22Rv1 (cell line): Measurements from ENCODE around the gene IL1RAPL2.

ENCODE experiments used
- ZFX ChIP-seq: fragments of 450-650 bp; IDR thresholded peaks from 2 replicates; pipeline ENCODE4 v1.6.1; 2017; ENCODE audit warnings: antibody characterized with exemption, borderline replicate concordance
- TF ChIP-seq, protein P1 (sequence below): fragments of 450-650 bp; IDR thresholded peaks from 2 replicates; pipeline ENCODE4 v1.5.1; 2017; ENCODE audit warnings: mild to moderate bottlenecking

DNA sequence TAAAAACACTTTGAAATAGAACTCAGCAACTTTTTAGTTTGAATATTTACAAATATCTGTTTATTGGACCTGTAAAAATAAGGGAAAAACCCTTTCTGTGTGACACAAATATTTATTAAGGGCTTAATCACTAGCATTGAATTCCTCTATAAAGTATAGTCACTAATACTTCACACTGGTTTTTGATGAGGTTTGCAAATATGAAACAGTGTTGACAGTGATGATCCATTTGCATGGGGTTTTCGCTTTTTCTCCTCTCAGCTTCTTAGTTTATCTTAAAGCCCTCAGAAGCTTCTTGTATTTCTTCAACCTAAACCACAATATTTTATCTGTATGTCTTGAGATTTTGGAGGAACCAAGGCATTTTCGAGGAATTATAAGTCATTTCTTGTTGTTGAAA lies 751.1 kb downstream of the IL1RAPL2 start:
- TF ChIP-seq, protein P1, sequence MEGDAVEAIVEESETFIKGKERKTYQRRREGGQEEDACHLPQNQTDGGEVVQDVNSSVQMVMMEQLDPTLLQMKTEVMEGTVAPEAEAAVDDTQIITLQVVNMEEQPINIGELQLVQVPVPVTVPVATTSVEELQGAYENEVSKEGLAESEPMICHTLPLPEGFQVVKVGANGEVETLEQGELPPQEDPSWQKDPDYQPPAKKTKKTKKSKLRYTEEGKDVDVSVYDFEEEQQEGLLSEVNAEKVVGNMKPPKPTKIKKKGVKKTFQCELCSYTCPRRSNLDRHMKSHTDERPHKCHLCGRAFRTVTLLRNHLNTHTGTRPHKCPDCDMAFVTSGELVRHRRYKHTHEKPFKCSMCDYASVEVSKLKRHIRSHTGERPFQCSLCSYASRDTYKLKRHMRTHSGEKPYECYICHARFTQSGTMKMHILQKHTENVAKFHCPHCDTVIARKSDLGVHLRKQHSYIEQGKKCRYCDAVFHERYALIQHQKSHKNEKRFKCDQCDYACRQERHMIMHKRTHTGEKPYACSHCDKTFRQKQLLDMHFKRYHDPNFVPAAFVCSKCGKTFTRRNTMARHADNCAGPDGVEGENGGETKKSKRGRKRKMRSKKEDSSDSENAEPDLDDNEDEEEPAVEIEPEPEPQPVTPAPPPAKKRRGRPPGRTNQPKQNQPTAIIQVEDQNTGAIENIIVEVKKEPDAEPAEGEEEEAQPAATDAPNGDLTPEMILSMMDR, result no peak
- TF ChIP-seq ZFX, result no peak
